ENCODE results near the gene KSR1. TPM values are rescaled to one million over a fixed set of nuclear protein-coding genes. Genes with fewer than 3 reads are reported as not detected.
A peak's percentile ranks its signal among the peaks of the same experiment; 100 is the strongest.

Gene KSR1
- total RNA-seq, 4 donors from 2014 or later: 10.4 to 17.7 (median 13.2) TPM

DNA sequence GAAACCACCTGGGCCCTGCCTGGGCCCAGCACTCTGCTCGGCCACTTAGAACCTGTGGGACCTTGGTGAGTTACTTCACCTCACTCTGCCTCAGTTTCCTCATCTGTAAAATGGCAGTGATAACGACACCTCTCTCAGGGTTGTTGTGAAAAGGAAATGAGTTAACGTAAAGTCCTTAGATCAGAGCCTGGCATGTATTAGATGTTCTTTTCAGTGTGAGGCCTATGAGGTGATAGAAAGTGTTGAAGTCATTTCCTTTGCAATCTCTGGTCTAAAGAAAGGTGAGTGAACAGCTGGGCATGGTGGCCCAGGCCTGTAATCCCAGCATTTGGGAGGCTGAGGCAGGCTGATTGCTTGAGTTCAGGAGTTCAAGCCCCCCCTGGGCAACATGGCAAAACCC lies 123.1 kb downstream of the KSR1 start:
- Histone ChIP-seq H3K27me3 (no peaks in the 10 kb centered on the region), H3K9me3 (no peaks in the 10 kb centered on the region), H3K27ac (peak overlapping the region; percentile 88 to 99 (median 96)), H3K36me3 (peaks cover 0 to 18% of the 10 kb centered on the region in 2 donors), H3K4me1 (peaks cover 36 to 70% of the 10 kb centered on the region in 2 donors), H3K4me3 (no peak overlapping the region)
- TF ChIP-seq, protein P1, sequence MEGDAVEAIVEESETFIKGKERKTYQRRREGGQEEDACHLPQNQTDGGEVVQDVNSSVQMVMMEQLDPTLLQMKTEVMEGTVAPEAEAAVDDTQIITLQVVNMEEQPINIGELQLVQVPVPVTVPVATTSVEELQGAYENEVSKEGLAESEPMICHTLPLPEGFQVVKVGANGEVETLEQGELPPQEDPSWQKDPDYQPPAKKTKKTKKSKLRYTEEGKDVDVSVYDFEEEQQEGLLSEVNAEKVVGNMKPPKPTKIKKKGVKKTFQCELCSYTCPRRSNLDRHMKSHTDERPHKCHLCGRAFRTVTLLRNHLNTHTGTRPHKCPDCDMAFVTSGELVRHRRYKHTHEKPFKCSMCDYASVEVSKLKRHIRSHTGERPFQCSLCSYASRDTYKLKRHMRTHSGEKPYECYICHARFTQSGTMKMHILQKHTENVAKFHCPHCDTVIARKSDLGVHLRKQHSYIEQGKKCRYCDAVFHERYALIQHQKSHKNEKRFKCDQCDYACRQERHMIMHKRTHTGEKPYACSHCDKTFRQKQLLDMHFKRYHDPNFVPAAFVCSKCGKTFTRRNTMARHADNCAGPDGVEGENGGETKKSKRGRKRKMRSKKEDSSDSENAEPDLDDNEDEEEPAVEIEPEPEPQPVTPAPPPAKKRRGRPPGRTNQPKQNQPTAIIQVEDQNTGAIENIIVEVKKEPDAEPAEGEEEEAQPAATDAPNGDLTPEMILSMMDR (IDR thresholded peaks at IDR 0.05 in 4 of 5, conservative IDR thresholded peaks at IDR 0.05 in 1 of 5): no peak
- TF ChIP-seq POLR2A (IDR thresholded peaks at IDR 0.05): no peak
- in situ Hi-C loops (cut with MboI; ENCODE audit: low sequenced_read_pairs in 4 of 4): loop anchor here in 1 of 4 donors (25.0 kb wide), 1 partner anchor 92 kb away; no protein-coding TSS in a partner anchor
- no peak for ATAC-seq
- no peak for DNase-seq
- intact Hi-C loops (cut with DNase I; ENCODE audit: low total_unique reads): no loop called here

DNA sequence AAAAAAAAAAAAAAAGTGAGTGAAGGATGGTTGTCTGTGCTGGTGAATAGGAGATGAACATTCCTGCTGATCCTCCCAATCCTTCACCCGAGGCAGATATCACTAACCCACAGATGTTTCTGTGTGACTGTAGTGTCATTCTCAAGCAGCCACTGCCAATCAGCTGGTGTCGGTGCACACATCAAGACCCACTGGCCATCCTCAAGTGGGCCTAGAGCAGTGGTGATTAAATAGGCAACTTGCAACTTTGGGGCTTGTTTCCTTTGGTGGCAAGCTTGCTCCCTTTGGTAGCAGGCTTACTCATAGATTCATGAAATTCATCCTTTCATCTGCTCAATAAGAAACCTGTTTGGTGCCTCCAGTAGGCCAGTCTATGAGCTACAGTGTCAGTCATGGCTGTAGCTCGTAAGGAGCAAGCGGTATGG lies 123.7 kb downstream of the KSR1 start:
- Histone ChIP-seq H3K4me3 (no peak overlapping the region), H3K27me3 (no peaks in the 10 kb centered on the region), H3K36me3 (peaks cover 0 to 18% of the 10 kb centered on the region in 2 donors), H3K4me1 (peaks cover 36 to 67% of the 10 kb centered on the region in 2 donors), H3K9me3 (no peaks in the 10 kb centered on the region), H3K27ac (peak overlapping the region in 3 of 4 donors; percentile 95 to 99 (median 98))
- intact Hi-C loops (cut with DNase I; ENCODE audit: low total_unique reads): no loop called here
- TF ChIP-seq, protein P1 (IDR thresholded peaks at IDR 0.05 in 4 of 5, conservative IDR thresholded peaks at IDR 0.05 in 1 of 5): no peak
- TF ChIP-seq POLR2A (IDR thresholded peaks at IDR 0.05): no peak
- DNase-seq: no peak
- in situ Hi-C loops (cut with MboI; ENCODE audit: low sequenced_read_pairs in 4 of 4): loop anchor here in 1 of 4 donors (25.0 kb wide), 1 partner anchor 93 kb away; no protein-coding TSS in a partner anchor
- ATAC-seq: no peak

DNA sequence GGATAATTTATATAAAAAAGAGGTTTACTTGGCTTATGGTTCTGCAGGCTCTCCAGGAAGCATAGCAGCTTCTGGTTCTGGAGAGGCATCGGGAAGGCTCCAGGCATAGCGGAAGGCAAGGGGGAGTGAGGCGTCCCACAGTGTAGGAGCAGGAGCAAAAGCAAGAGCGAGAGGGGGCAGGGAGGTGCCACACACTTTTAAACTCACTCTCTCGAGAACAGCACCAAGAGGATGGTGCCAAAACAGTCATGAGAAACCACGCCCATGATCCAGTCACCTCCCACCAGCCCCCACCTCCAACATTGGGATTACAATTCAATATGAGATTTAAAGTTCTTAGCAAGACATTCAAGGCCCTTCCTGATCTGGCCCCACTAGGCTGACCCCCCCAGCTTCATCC lies 124.8 kb downstream of the KSR1 start:
- in situ Hi-C loops (cut with MboI; ENCODE audit: low sequenced_read_pairs in 4 of 4): loop anchor here in 1 of 4 donors (25.0 kb wide), 1 partner anchor 94 kb away; no protein-coding TSS in a partner anchor
- DNase-seq: no peak

DNA sequence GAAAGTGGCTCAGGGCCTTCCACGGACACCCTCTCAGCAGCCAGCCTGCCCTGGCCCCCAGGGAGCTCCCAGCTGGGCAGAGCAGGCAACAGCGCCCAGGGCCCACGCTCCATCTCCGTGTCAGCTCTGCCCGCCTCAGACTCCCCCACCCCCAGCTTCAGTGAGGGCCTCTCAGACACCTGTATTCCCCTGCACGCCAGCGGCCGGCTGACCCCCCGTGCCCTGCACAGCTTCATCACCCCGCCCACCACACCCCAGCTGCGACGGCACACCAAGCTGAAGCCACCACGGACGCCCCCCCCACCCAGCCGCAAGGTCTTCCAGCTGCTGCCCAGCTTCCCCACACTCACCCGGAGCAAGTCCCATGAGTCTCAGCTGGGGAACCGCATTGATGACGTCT lies 126.4 kb downstream of the KSR1 start:
- in situ Hi-C loops (cut with MboI; ENCODE audit: low sequenced_read_pairs in 4 of 4): loop anchor here in 1 of 4 donors (25.0 kb wide), 1 partner anchor 95 kb away; no protein-coding TSS in a partner anchor

More for the DNA sequence above, 124.8 kb downstream of the KSR1 start:
- H3K4me3 ChIP-seq: no peak overlapping the region
- TF ChIP-seq POLR2A (IDR thresholded peaks at IDR 0.05): no peak
- TF ChIP-seq, protein P1 (IDR thresholded peaks at IDR 0.05 in 4 of 5, conservative IDR thresholded peaks at IDR 0.05 in 1 of 5): no peak
- H3K4me1 ChIP-seq: peaks cover 36 to 63% of the 10 kb centered on the region in 2 donors
- peaks cover 0 to 28% of the 10 kb centered on the region in 2 donors for H3K36me3 ChIP-seq
- peak overlapping the region; percentile 25 to 99 (median 96) for H3K27ac ChIP-seq
- intact Hi-C loops (cut with DNase I; ENCODE audit: low total_unique reads): no loop called here
- no peaks in the 10 kb centered on the region for H3K27me3 ChIP-seq
- no peak for ATAC-seq
- no peaks in the 10 kb centered on the region for H3K9me3 ChIP-seq

More for the DNA sequence above, 126.4 kb downstream of the KSR1 start:
- H3K36me3 ChIP-seq: peaks cover 0 to 30% of the 10 kb centered on the region in 2 donors
- no peak for DNase-seq
- TF ChIP-seq POLR2A (IDR thresholded peaks at IDR 0.05): no peak
- TF ChIP-seq, protein P1 (IDR thresholded peaks at IDR 0.05 in 4 of 5, conservative IDR thresholded peaks at IDR 0.05 in 1 of 5): no peak
- H3K4me1 ChIP-seq: peaks cover 26 to 46% of the 10 kb centered on the region in 2 donors
- intact Hi-C loops (cut with DNase I; ENCODE audit: low total_unique reads): no loop called here
- no peaks in the 10 kb centered on the region for H3K9me3 ChIP-seq
- peak overlapping the region in 3 of 4 donors; percentile 37 to 53 (median 43) for H3K27ac ChIP-seq
- ATAC-seq: no peak
- no peaks in the 10 kb centered on the region for H3K27me3 ChIP-seq
- H3K4me3 ChIP-seq: no peak overlapping the region

Measured in gastrocnemius medialis (tissue), 4 donors.